HG03095 (cell line): ENCODE measurements around the gene PTK6.

ENCODE experiments used
- ATAC-seq: cut with Tn5 transposase; IDR thresholded peaks from one replicate; pipeline ENCODE4 v1.9.1; 2021; ENCODE audit warnings: moderate library complexity; ENCODE audit not compliant: unreplicated experiment

Gene PTK6

GRCh38 chr20:63496596-63497120 lies 40.5 kb downstream of the PTK6 start:
- ATAC-seq: no peak

- no peak for ATAC-seq
Observed at GRCh38 chr20:63495741-63496595, 41.2 kb downstream of the PTK6 start.

- ATAC-seq: no peak
Observed at GRCh38 chr20:63495167-63495720, 41.9 kb downstream of the PTK6 start.

- ATAC-seq: no peak
Observed at GRCh38 chr20:63494420-63495166, 42.6 kb downstream of the PTK6 start.

GRCh38 chr20:63494084-63494419 lies 43.1 kb downstream of the PTK6 start:
- ATAC-seq: no peak

GRCh38 chr20:63493563-63494020 lies 43.6 kb downstream of the PTK6 start:
- ATAC-seq: no peak

GRCh38 chr20:63492982-63493381 lies 44.2 kb downstream of the PTK6 start:
- no peak for ATAC-seq

- ATAC-seq: no peak
Observed at GRCh38 chr20:63492518-63492917, 44.7 kb downstream of the PTK6 start.

GRCh38 chr20:63491635-63492230 lies 45.4 kb downstream of the PTK6 start:
- ATAC-seq: no peak

GRCh38 chr20:63491078-63491477 lies 46.1 kb downstream of the PTK6 start:
- ATAC-seq: no peak

GRCh38 chr20:63490416-63490815 lies 46.8 kb downstream of the PTK6 start:
- no peak for ATAC-seq

- ATAC-seq: no peak
Observed at GRCh38 chr20:63488315-63489251, 48.6 kb downstream of the PTK6 start.

- no peak for ATAC-seq
Observed at GRCh38 chr20:63487781-63488241, 49.4 kb downstream of the PTK6 start.

GRCh38 chr20:63487116-63487764 lies 49.9 kb downstream of the PTK6 start:
- ATAC-seq: no peak

- no peak for ATAC-seq
Observed at GRCh38 chr20:63486300-63486855, 50.8 kb downstream of the PTK6 start.

- ATAC-seq: no peak
Observed at GRCh38 chr20:63484651-63485403, 52.3 kb downstream of the PTK6 start.

GRCh38 chr20:63484236-63484635 lies 52.9 kb downstream of the PTK6 start:
- no peak for ATAC-seq

- ATAC-seq: no peak
Observed at GRCh38 chr20:63483834-63484233, 53.3 kb downstream of the PTK6 start.
